ENCODE results near the gene STXBP1.

STXBP1 gene

DNA sequence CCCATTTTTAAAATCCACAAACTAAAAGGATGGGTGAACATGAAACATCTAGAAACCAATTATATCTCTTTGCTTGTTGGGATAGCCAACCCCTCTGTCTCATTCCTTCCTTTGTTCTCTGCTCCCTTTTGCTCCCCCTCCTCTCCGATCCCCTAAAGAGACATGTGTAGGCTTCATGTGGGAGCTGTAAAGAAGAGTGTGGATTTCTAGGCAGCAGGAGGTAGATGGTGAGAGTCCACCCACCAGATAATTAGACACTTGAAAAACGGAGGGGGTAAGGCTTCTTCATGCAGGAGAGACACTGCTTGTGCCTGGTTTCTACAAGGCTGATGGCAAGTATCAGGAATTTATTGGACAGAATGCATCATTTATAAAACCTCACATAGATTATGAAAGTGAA lies 67.4 kb downstream of the STXBP1 start:
- no peaks in the 10 kb centered on the region for H3K9me3 ChIP-seq (ENCODE audit: low read length)
- no peaks in the 10 kb centered on the region for H3F3A ChIP-seq (ENCODE audit: insufficient read depth, low read length)
- no peaks in the 10 kb centered on the region for H3K9me2 ChIP-seq (ENCODE audit: low read depth, low read length)
- H3K27ac ChIP-seq (ENCODE audit: low read depth, low read length, poor library complexity, severe bottlenecking) = no peak overlapping the region
- TF ChIP-seq, protein P1, sequence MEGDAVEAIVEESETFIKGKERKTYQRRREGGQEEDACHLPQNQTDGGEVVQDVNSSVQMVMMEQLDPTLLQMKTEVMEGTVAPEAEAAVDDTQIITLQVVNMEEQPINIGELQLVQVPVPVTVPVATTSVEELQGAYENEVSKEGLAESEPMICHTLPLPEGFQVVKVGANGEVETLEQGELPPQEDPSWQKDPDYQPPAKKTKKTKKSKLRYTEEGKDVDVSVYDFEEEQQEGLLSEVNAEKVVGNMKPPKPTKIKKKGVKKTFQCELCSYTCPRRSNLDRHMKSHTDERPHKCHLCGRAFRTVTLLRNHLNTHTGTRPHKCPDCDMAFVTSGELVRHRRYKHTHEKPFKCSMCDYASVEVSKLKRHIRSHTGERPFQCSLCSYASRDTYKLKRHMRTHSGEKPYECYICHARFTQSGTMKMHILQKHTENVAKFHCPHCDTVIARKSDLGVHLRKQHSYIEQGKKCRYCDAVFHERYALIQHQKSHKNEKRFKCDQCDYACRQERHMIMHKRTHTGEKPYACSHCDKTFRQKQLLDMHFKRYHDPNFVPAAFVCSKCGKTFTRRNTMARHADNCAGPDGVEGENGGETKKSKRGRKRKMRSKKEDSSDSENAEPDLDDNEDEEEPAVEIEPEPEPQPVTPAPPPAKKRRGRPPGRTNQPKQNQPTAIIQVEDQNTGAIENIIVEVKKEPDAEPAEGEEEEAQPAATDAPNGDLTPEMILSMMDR (IDR thresholded peaks at IDR 0.05; ENCODE audit: low read length) = no peak
- TF ChIP-seq EZH2 (IDR thresholded peaks at IDR 0.05; ENCODE audit: borderline replicate concordance, low read length) = no peak
- no peak overlapping the region for H3K4me2 ChIP-seq (ENCODE audit: low read length)
- H3K4me3 ChIP-seq (ENCODE audit: low read depth, low read length, poor library complexity, severe bottlenecking) = no peak overlapping the region
- no peaks in the 10 kb centered on the region for H3K27me3 ChIP-seq (ENCODE audit: insufficient read depth, low read length)
- H3K4me1 ChIP-seq (ENCODE audit: insufficient read depth, low read length, severe bottlenecking) = no peaks in the 10 kb centered on the region
- no peak overlapping the region for H2AFZ ChIP-seq (ENCODE audit: low read length)
- no peaks in the 10 kb centered on the region for H3K79me2 ChIP-seq (ENCODE audit: insufficient read depth, low read length)
- no peaks in the 10 kb centered on the region for H4K20me1 ChIP-seq (ENCODE audit: insufficient read depth, low read length)
- no peaks in the 10 kb centered on the region for H3K36me3 ChIP-seq (ENCODE audit: insufficient read depth, low read length)
- no peak overlapping the region for H3K9ac ChIP-seq (ENCODE audit: low read length)

DNA sequence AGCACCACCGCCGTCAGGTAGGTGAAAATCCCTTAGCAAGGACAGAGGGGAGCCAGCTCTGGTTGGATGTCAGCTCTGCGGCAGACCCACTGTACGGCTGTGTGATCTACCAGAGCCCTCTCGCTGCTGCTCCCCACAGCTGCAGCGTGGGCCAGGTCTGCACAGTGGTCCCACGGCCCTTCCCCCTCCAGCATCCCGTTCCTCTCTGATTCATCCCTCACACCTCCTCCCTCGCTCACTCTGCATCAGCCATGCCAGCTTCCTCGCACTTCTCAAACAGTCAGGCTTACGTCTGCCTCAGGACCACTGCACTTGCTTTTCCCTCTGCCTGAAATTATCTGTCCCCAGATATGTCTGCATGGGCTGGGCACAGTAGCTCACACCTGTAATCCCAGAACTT lies 68.1 kb downstream of the STXBP1 start:
- Histone ChIP-seq H3K27ac (ENCODE audit: low read depth, low read length, poor library complexity, severe bottlenecking) (no peak overlapping the region), H3K36me3 (ENCODE audit: insufficient read depth, low read length) (no peaks in the 10 kb centered on the region), H3K9ac (ENCODE audit: low read length) (no peak overlapping the region), H3K27me3 (ENCODE audit: insufficient read depth, low read length) (no peaks in the 10 kb centered on the region), H2AFZ (ENCODE audit: low read length) (no peak overlapping the region), H3K4me2 (ENCODE audit: low read length) (no peak overlapping the region), H3K4me3 (ENCODE audit: low read depth, low read length, poor library complexity, severe bottlenecking) (no peak overlapping the region), H3K4me1 (ENCODE audit: insufficient read depth, low read length, severe bottlenecking) (no peaks in the 10 kb centered on the region), H3K79me2 (ENCODE audit: insufficient read depth, low read length) (no peaks in the 10 kb centered on the region), H3K9me3 (ENCODE audit: low read length) (no peaks in the 10 kb centered on the region), H4K20me1 (ENCODE audit: insufficient read depth, low read length) (no peaks in the 10 kb centered on the region), H3F3A (ENCODE audit: insufficient read depth, low read length) (no peaks in the 10 kb centered on the region), H3K9me2 (ENCODE audit: low read depth, low read length) (no peaks in the 10 kb centered on the region)
- no peak for TF ChIP-seq EZH2 (IDR thresholded peaks at IDR 0.05; ENCODE audit: borderline replicate concordance, low read length)
- TF ChIP-seq, protein P1 (IDR thresholded peaks at IDR 0.05; ENCODE audit: low read length) = no peak

DNA sequence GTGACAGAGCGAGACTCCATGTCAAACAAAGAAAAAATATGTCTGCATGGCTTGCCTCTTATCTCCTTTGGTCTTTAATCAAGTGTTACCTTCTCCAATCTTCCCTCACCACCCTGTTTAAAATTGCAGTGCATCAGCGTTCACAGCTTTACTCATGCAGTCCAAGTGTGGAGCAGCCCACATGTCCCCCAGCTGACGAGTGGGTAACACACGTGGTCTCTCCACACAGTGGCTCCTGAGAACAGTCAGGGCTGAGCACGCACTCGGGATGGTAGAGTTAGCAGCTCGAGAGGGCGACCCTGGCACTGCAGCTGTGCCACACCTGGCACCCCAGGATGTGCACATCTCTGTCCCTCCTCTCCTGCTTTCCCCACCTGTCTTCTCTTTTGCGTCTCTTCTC lies 68.8 kb downstream of the STXBP1 start:
- TF ChIP-seq, protein P1 (IDR thresholded peaks at IDR 0.05; ENCODE audit: low read length) = no peak
- TF ChIP-seq EZH2 (IDR thresholded peaks at IDR 0.05; ENCODE audit: borderline replicate concordance, low read length) = no peak
- no peaks in the 10 kb centered on the region for H3K4me1 ChIP-seq (ENCODE audit: insufficient read depth, low read length, severe bottlenecking)
- H4K20me1 ChIP-seq (ENCODE audit: insufficient read depth, low read length) = no peaks in the 10 kb centered on the region
- no peaks in the 10 kb centered on the region for H3K9me3 ChIP-seq (ENCODE audit: low read length)
- no peak overlapping the region for H3K27ac ChIP-seq (ENCODE audit: low read depth, low read length, poor library complexity, severe bottlenecking)
- no peaks in the 10 kb centered on the region for H3K27me3 ChIP-seq (ENCODE audit: insufficient read depth, low read length)
- no peaks in the 10 kb centered on the region for H3K79me2 ChIP-seq (ENCODE audit: insufficient read depth, low read length)
- no peak overlapping the region for H2AFZ ChIP-seq (ENCODE audit: low read length)
- no peak overlapping the region for H3K4me2 ChIP-seq (ENCODE audit: low read length)
- H3K4me3 ChIP-seq (ENCODE audit: low read depth, low read length, poor library complexity, severe bottlenecking) = no peak overlapping the region
- H3F3A ChIP-seq (ENCODE audit: insufficient read depth, low read length) = no peaks in the 10 kb centered on the region
- no peaks in the 10 kb centered on the region for H3K9me2 ChIP-seq (ENCODE audit: low read depth, low read length)
- no peak overlapping the region for H3K9ac ChIP-seq (ENCODE audit: low read length)
- H3K36me3 ChIP-seq (ENCODE audit: insufficient read depth, low read length) = no peaks in the 10 kb centered on the region

Data from OCI-LY1 (cell line).